ENCODE data around the gene CRISPLD2. TPM values are rescaled to one million over a fixed set of nuclear protein-coding genes. Genes with fewer than 3 reads are reported as not detected.

The CRISPLD2 gene
- total RNA-seq, 4 donors from 2014 or later, result 6.0 to 166 (median 24.2) TPM

GRCh38 chr16:84791088-84791487 lies 28.7 kb upstream of the CRISPLD2 start:
- Histone ChIP-seq H3K4me1 (peaks cover 0 to 29% (median 2%) of the 10 kb centered on the region in 3 donors), H3K9me3 (no peaks in the 10 kb centered on the region), H3K36me3 (no peaks in the 10 kb centered on the region), H3K27me3 (no peaks in the 10 kb centered on the region), H3K27ac (peak overlapping the region in 1 of 4 donors; percentile 6), H3K4me3 (no peak overlapping the region)
- 83 to 93% methylated on average over 12 of the region's 12 CpGs for WGBS, 2 donors
- intact Hi-C loops (cut with DNase I), result no loop called here
- DNase-seq, result no peak
- TF ChIP-seq CTCF (IDR thresholded peaks at IDR 0.05) (no peak), POLR2A (IDR thresholded peaks at IDR 0.05) (no peak)

- Histone ChIP-seq H3K4me1 (peaks cover 0 to 25% (median 0%) of the 10 kb centered on the region in 3 donors), H3K36me3 (no peaks in the 10 kb centered on the region), H3K27me3 (no peaks in the 10 kb centered on the region), H3K27ac (no peak overlapping the region), H3K4me3 (no peak overlapping the region), H3K9me3 (no peaks in the 10 kb centered on the region)
- DNase-seq, result no peak
- no peak for TF ChIP-seq CTCF (IDR thresholded peaks at IDR 0.05)
- no peak for TF ChIP-seq POLR2A (IDR thresholded peaks at IDR 0.05)
- 81 to 83% methylated on average over 6 of the region's 6 CpGs for WGBS, 2 donors
- intact Hi-C loops (cut with DNase I), result no loop called here
Observed at GRCh38 chr16:84791501-84791900, 28.3 kb upstream of the CRISPLD2 start.

- peaks cover 0 to 15% (median 0%) of the 10 kb centered on the region in 3 donors for H3K4me1 ChIP-seq
- no peak overlapping the region for H3K4me3 ChIP-seq
- 66 to 82% methylated on average over 4 to 6 of the region's 6 CpGs for WGBS, 2 donors
- TF ChIP-seq POLR2A (IDR thresholded peaks at IDR 0.05) (no peak), CTCF (IDR thresholded peaks at IDR 0.05) (no peak)
- intact Hi-C loops (cut with DNase I), result no loop called here
- H3K27ac ChIP-seq, result peak overlapping the region; percentile 65 to 88 (median 82)
- DNase-seq, result no peak
- H3K9me3 ChIP-seq, result no peaks in the 10 kb centered on the region
- no peaks in the 10 kb centered on the region for H3K27me3 ChIP-seq
- no peaks in the 10 kb centered on the region for H3K36me3 ChIP-seq
Observed at GRCh38 chr16:84794186-84794585, 25.6 kb upstream of the CRISPLD2 start.

DNA sequence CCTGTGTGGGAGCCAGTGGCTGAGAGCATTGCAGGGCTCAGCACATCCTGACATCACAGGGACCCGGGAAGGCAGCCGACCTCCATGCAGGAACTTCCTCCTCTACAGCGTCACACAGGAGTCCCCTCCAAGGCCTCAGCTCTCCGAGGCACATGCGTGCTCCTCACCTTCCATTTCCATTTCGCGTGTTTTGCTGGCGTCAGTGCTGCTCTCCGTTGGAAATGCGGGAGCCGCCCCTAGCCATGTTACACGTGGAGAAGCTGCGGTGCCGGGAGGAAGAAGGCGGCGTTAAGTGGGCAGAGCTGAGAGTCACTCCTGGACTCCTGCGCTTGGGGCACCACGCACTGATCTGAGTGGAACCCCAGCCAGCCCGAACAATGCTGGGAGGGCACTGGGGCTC lies 25.2 kb upstream of the CRISPLD2 start:
- Histone ChIP-seq H3K27ac (peak overlapping the region; percentile 65 to 88 (median 82)), H3K36me3 (no peaks in the 10 kb centered on the region), H3K9me3 (no peaks in the 10 kb centered on the region), H3K4me3 (peak overlapping the region in 1 of 4 donors; percentile 44), H3K27me3 (no peaks in the 10 kb centered on the region), H3K4me1 (peaks cover 0 to 15% (median 0%) of the 10 kb centered on the region in 3 donors)
- TF ChIP-seq POLR2A (IDR thresholded peaks at IDR 0.05) (no peak), CTCF (IDR thresholded peaks at IDR 0.05) (no peak)
- 83% methylated on average over 10 to 11 of the region's 19 CpGs for WGBS, 2 donors
- no peak for DNase-seq
- intact Hi-C loops (cut with DNase I), result no loop called here

DNA sequence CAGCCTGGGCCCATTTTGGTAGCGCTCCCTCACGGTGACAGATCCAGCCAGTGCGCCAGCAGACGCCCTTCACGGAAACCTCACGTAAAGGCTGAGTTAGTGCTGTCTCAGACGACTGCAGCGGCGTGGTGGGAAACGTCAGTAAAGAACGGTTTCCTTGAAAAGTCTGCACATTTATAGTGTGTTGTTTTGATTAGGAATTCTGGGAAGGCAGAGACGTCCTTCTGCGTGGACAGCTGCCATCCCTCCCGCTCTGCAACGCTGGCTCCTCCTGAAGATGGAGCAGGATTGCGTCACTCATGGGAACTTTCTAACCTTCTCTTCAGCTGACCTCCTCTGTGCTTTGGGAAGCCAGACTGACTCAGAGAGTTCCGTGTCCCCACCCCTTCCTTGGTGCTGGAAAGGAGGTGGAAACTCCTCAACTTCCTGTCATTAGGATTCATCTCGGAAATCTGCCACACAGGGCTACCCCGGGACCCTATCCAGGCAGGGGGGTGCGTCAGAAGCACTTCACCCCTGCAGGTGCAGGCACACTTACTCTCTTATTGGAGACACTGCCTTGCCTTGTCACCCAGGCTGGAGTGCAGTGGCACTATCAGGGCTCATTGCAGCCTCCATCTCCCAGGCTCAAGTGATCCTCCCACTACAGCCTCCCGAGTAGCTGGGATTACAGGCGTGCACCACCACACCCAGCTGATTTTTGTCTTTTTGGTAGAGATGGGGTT lies 24.3 kb upstream of the CRISPLD2 start:
- no peak for DNase-seq
- TF ChIP-seq POLR2A (IDR thresholded peaks at IDR 0.05) (peak in 1 of 4 donors; percentile 10), CTCF (IDR thresholded peaks at IDR 0.05) (no peak)
- intact Hi-C loops (cut with DNase I), result no loop called here
- Histone ChIP-seq H3K27ac (peak overlapping the region; percentile 65 to 88 (median 82)), H3K36me3 (no peaks in the 10 kb centered on the region), H3K27me3 (no peaks in the 10 kb centered on the region), H3K9me3 (no peaks in the 10 kb centered on the region), H3K4me1 (peaks cover 0 to 15% (median 0%) of the 10 kb centered on the region in 3 donors), H3K4me3 (peak overlapping the region in 2 of 4 donors; percentile 20 to 44)
- WGBS, 2 donors, result 77 to 81% methylated on average over 10 to 17 of the region's 22 CpGs
